ENCODE data around the gene MED13L.
"Not testable (repeated sequence)": the region's sequence is repeated elsewhere in the genome, so short reads cannot be mapped to it uniquely, and the experiment has no call there.

MED13L gene

GRCh38 chr12:116145451-116145850 is 132.0 kb downstream of the MED13L start:
- no peak for DNase-seq

GRCh38 chr12:116144384-116144783 is 133.1 kb downstream of the MED13L start:
- no peak for DNase-seq

GRCh38 chr12:116143909-116144308 is 133.6 kb downstream of the MED13L start:
- no peak for DNase-seq

- DNase-seq: no peak
These were observed 134.3 kb downstream of the MED13L start for GRCh38 chr12:116142936-116143898.

GRCh38 chr12:116141833-116142162 is 135.7 kb downstream of the MED13L start:
- no peak for DNase-seq

GRCh38 chr12:116141110-116141832 is 136.2 kb downstream of the MED13L start:
- DNase-seq: no peak

- DNase-seq: no peak
These were observed 137.0 kb downstream of the MED13L start for GRCh38 chr12:116140529-116140928.

- no peak for DNase-seq
These were observed 138.7 kb downstream of the MED13L start for GRCh38 chr12:116138781-116139180.

- no peak for DNase-seq
These were observed 139.1 kb downstream of the MED13L start for GRCh38 chr12:116138364-116138763.

GRCh38 chr12:116137318-116137717 is 140.2 kb downstream of the MED13L start:
- DNase-seq: no peak

- no peak for DNase-seq
These were observed 141.2 kb downstream of the MED13L start for GRCh38 chr12:116136340-116136739.

GRCh38 chr12:116135209-116135930 is 142.1 kb downstream of the MED13L start:
- DNase-seq: no peak

- no peak for DNase-seq
These were observed 143.8 kb downstream of the MED13L start for GRCh38 chr12:116133636-116134214.

- DNase-seq: no peak
These were observed 144.3 kb downstream of the MED13L start for GRCh38 chr12:116133149-116133548.

- not testable (repeated sequence) for DNase-seq
These were observed 145.5 kb downstream of the MED13L start for GRCh38 chr12:116131987-116132386.

GRCh38 chr12:116131176-116131575 is 146.3 kb downstream of the MED13L start:
- DNase-seq: no peak

GRCh38 chr12:116130431-116130830 is 147.1 kb downstream of the MED13L start:
- DNase-seq: no peak

GRCh38 chr12:116128779-116129178 is 148.7 kb downstream of the MED13L start:
- no peak for DNase-seq

GRCh38 chr12:116127859-116128258 is 149.6 kb downstream of the MED13L start:
- DNase-seq: no peak

GRCh38 chr12:116126610-116127009 is 150.9 kb downstream of the MED13L start:
- DNase-seq: no peak

- DNase-seq: no peak
These were observed 151.4 kb downstream of the MED13L start for GRCh38 chr12:116125956-116126566.

GRCh38 chr12:116125084-116125483 is 152.4 kb downstream of the MED13L start:
- no peak for DNase-seq
